ENCODE data around the gene GATAD2A. TPM values are rescaled to one million over a fixed set of nuclear protein-coding genes. Genes with fewer than 3 reads are reported as not detected.

The GATAD2A gene
- polyA plus RNA-seq, 1 donor (not counting 4 experiments of a cell fraction or from before 2014, with no cell fraction given), result 28.4 TPM

GRCh38 chr19:19427302-19427701, 21.8 kb downstream of the GATAD2A start:
- TF ChIP-seq, protein P1, sequence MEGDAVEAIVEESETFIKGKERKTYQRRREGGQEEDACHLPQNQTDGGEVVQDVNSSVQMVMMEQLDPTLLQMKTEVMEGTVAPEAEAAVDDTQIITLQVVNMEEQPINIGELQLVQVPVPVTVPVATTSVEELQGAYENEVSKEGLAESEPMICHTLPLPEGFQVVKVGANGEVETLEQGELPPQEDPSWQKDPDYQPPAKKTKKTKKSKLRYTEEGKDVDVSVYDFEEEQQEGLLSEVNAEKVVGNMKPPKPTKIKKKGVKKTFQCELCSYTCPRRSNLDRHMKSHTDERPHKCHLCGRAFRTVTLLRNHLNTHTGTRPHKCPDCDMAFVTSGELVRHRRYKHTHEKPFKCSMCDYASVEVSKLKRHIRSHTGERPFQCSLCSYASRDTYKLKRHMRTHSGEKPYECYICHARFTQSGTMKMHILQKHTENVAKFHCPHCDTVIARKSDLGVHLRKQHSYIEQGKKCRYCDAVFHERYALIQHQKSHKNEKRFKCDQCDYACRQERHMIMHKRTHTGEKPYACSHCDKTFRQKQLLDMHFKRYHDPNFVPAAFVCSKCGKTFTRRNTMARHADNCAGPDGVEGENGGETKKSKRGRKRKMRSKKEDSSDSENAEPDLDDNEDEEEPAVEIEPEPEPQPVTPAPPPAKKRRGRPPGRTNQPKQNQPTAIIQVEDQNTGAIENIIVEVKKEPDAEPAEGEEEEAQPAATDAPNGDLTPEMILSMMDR (optimal IDR thresholded peaks at IDR 0.05 in 1 of 3, IDR thresholded peaks at IDR 0.05 in 1 of 3, conservative IDR thresholded peaks at IDR 0.05 in 1 of 3; ENCODE audit: extremely low read depth in 1 of 3, insufficient read depth in 2 of 3, low read length in 3 of 3), result no peak
- TF ChIP-seq EZH2 (IDR thresholded peaks at IDR 0.05; ENCODE audit: low read length), result no peak
- dilution Hi-C loops (cut with MboI; ENCODE audit: extremely low pct_ligation_motif_present, low sequenced_read_pairs), result no loop called here
- peaks cover 11% of the 10 kb centered on the region for H3K9me1 ChIP-seq (ENCODE audit: control insufficient read depth, extremely low read depth, insufficient read depth, low read length)
- no peak overlapping the region for H3K4me3 ChIP-seq (ENCODE audit: control insufficient read depth in 2 of 3, extremely low read depth in 1 of 3, insufficient read depth in 2 of 3, low read depth in 1 of 3, low read length in 3 of 3)
- H3K36me3 ChIP-seq (ENCODE audit: control insufficient read depth in 2 of 2, extremely low read depth in 1 of 2, insufficient read depth in 2 of 2, low read length in 2 of 2), result peaks cover 0 to 10% of the 10 kb centered on the region in 2 experiments
- DNase-seq (ENCODE audit: low read depth, low spot score) (no peak), FAIRE-seq (no peak)
- H3K79me2 ChIP-seq (ENCODE audit: control insufficient read depth, insufficient read depth, low read length), result peaks cover 98% of the 10 kb centered on the region
- H3K9ac ChIP-seq (ENCODE audit: control insufficient read depth, extremely low read depth, insufficient read depth, low read length), result no peak overlapping the region
- H3K4me2 ChIP-seq (ENCODE audit: control insufficient read depth, extremely low read depth, insufficient read depth, low read depth, low read length), result no peak overlapping the region
- no peak overlapping the region for H2AFZ ChIP-seq (ENCODE audit: control insufficient read depth, low read length)
- peaks cover 44% of the 10 kb centered on the region for H4K20me1 ChIP-seq (ENCODE audit: control insufficient read depth, extremely low read depth, insufficient read depth, low read length)
- no peak overlapping the region for H3K27ac ChIP-seq (ENCODE audit: control insufficient read depth, insufficient read depth, low read length)
- no peaks in the 10 kb centered on the region for H3K9me3 ChIP-seq (ENCODE audit: control insufficient read depth, low read depth, low read length)
- peaks cover 26% of the 10 kb centered on the region for H3K4me1 ChIP-seq (ENCODE audit: control insufficient read depth, extremely low read depth, insufficient read depth, low read length)
- no peaks in the 10 kb centered on the region for H3K27me3 ChIP-seq (ENCODE audit: control insufficient read depth, extremely low read depth, insufficient read depth, low read length)

- Histone ChIP-seq H3K9me1 (ENCODE audit: control insufficient read depth, extremely low read depth, insufficient read depth, low read length) (peaks cover 11% of the 10 kb centered on the region), H3K27me3 (ENCODE audit: control insufficient read depth, extremely low read depth, insufficient read depth, low read length) (no peaks in the 10 kb centered on the region), H3K27ac (ENCODE audit: control insufficient read depth, insufficient read depth, low read length) (peak overlapping the region; percentile 54), H3K4me2 (ENCODE audit: control insufficient read depth, extremely low read depth, insufficient read depth, low read depth, low read length) (peak overlapping the region; percentile 50), H3K9ac (ENCODE audit: control insufficient read depth, extremely low read depth, insufficient read depth, low read length) (no peak overlapping the region), H4K20me1 (ENCODE audit: control insufficient read depth, extremely low read depth, insufficient read depth, low read length) (peaks cover 48% of the 10 kb centered on the region), H2AFZ (ENCODE audit: control insufficient read depth, low read length) (no peak overlapping the region), H3K79me2 (ENCODE audit: control insufficient read depth, insufficient read depth, low read length) (peaks cover 99% of the 10 kb centered on the region), H3K36me3 (ENCODE audit: control insufficient read depth in 2 of 2, extremely low read depth in 1 of 2, insufficient read depth in 2 of 2, low read length in 2 of 2) (peaks cover 0 to 10% of the 10 kb centered on the region in 2 experiments), H3K4me3 (ENCODE audit: control insufficient read depth in 2 of 3, extremely low read depth in 1 of 3, insufficient read depth in 2 of 3, low read depth in 1 of 3, low read length in 3 of 3) (no peak overlapping the region), H3K9me3 (ENCODE audit: control insufficient read depth, low read depth, low read length) (no peaks in the 10 kb centered on the region), H3K4me1 (ENCODE audit: control insufficient read depth, extremely low read depth, insufficient read depth, low read length) (peaks cover 26% of the 10 kb centered on the region)
- TF ChIP-seq, protein P1 (optimal IDR thresholded peaks at IDR 0.05 in 1 of 3, IDR thresholded peaks at IDR 0.05 in 1 of 3, conservative IDR thresholded peaks at IDR 0.05 in 1 of 3; ENCODE audit: extremely low read depth in 1 of 3, insufficient read depth in 2 of 3, low read length in 3 of 3), result no peak
- TF ChIP-seq EZH2 (IDR thresholded peaks at IDR 0.05; ENCODE audit: low read length), result no peak
- DNase-seq (ENCODE audit: low read depth, low spot score) (no peak), FAIRE-seq (no peak)
- dilution Hi-C loops (cut with MboI; ENCODE audit: extremely low pct_ligation_motif_present, low sequenced_read_pairs), result no loop called here
Measured at GRCh38 chr19:19427944-19428343, 22.5 kb downstream of the GATAD2A start.
